Lung (tissue), 12 donors: ENCODE measurements around the gene MED14. TPM values are rescaled to one million over a fixed set of nuclear protein-coding genes. Genes with fewer than 3 reads are reported as not detected.
A peak's percentile ranks its signal among the peaks of the same experiment; 100 is the strongest.

ENCODE experiments used
- ATAC-seq: fragments of 200-7000 bp; cut with Tn5 transposase; one replicate; pipeline ENCODE4 v1.9.1; 2020; ENCODE audit warnings: moderate number of reproducible peaks; ENCODE audit not compliant: insufficient read depth, low FRiP score
- DNase-seq, 3 donors: peaks; one replicate each; pipeline ENCODE4 v3.0.0-alpha.2; 2013 to 2017
- H3K27ac ChIP-seq, 2 donors: one replicate each; pipeline ENCODE4 v1.5.1; 2013; ENCODE audit warnings: mild to moderate bottlenecking in 2 of 2, moderate library complexity in 2 of 2, control low read depth in 1 of 2, inconsistent platforms in 1 of 2, low read depth in 1 of 2, low read length in 1 of 2
- H3K27me3 ChIP-seq, 3 donors: one replicate each; pipeline ENCODE4 v1.5.1; 2013; ENCODE audit warnings: low read length in 2 of 3; ENCODE audit not compliant: control insufficient read depth in 3 of 3, insufficient read depth in 3 of 3
- H3K36me3 ChIP-seq, 4 donors: one replicate each; pipeline ENCODE4 v1.5.1; 2013; ENCODE audit warnings: low read length in 4 of 4, mild to moderate bottlenecking in 1 of 4, moderate library complexity in 1 of 4; ENCODE audit not compliant: control insufficient read depth in 4 of 4, insufficient read depth in 4 of 4
- H3K4me1 ChIP-seq, 5 donors: one replicate each; pipeline ENCODE4 v1.5.1; 2013; ENCODE audit warnings: low read length in 5 of 5, mild to moderate bottlenecking in 2 of 5, moderate library complexity in 1 of 5; ENCODE audit not compliant: control insufficient read depth in 5 of 5, insufficient read depth in 5 of 5
- H3K4me3 ChIP-seq: one replicate; pipeline ENCODE4 v1.5.1; 2013; ENCODE audit warnings: mild to moderate bottlenecking, control low read depth, moderate library complexity
- H3K9ac ChIP-seq, 2 donors: one replicate each; pipeline ENCODE4 v1.5.1; 2013; ENCODE audit warnings: low read length in 2 of 2, control low read depth in 1 of 2; ENCODE audit not compliant: insufficient read depth in 1 of 2
- H3K9me3 ChIP-seq, 4 donors: one replicate each; pipeline ENCODE4 v1.5.1; 2013; ENCODE audit warnings: low read length in 3 of 4, mild to moderate bottlenecking in 1 of 4, moderate library complexity in 1 of 4; ENCODE audit not compliant: control insufficient read depth in 4 of 4, insufficient read depth in 3 of 4
- CTCF ChIP-seq: IDR thresholded peaks from 2 replicates; pipeline ENCODE4 v1.5.1; 2012; ENCODE audit warnings: mild to moderate bottlenecking; ENCODE audit errors: control extremely low read depth, extremely low read depth
- WGBS, 2 donors: extraction: QIAGEN DNeasy Blood & Tissue Kit; methylation state at CpG; one replicate each; pipeline ENCODE4 v1.1.7; 2013; 5-methylcytosine and 5-hydroxymethylcytosine counted together
- polyA plus RNA-seq, 2 donors: library from polyadenylated mRNA; stranded (reverse); fragments of 200-250 nt; gene quantifications; one replicate each; pipeline ENCODE4 v1.2.1, GENCODE V29; 2013
- total RNA-seq, 2 donors: library from RNA; depleted of rRNA in 1 of 2; stranded (reverse); fragments of >200 nt in 1 of 2; gene quantifications; one replicate each; pipeline ENCODE4 v1.2.1, GENCODE V29; 2014 to 2021
- donor health status: control.
- donor health status: control.
- donor health status: Bipolar disorder and iron deficiency.
- donor health status: healthy.
- donor health status: DM: yes; HTN: yes; CAD: no.

Gene MED14
- total and polyA plus RNA-seq, 4 donors = 9.1 to 41.1 (median 25.6) TPM

GRCh38 chrX:40660381-40660780 lies 75.0 kb downstream of the MED14 start:
- ATAC-seq = no peak
- Histone ChIP-seq H3K27ac (no peak overlapping the region), H3K4me3 (no peak overlapping the region), H3K36me3 (peaks cover 3 to 12% (median 8%) of the 10 kb centered on the region in 4 donors), H3K9ac (no peak overlapping the region), H3K9me3 (no peaks in the 10 kb centered on the region), H3K27me3 (peaks cover 0 to 16% (median 12%) of the 10 kb centered on the region in 3 donors), H3K4me1 (no peaks in the 10 kb centered on the region)
- 91 to 96% methylated on average over 5 of the region's 5 CpGs for WGBS, 2 donors
- TF ChIP-seq CTCF = no peak
- DNase-seq = no peak

GRCh38 chrX:40653535-40653934 lies 81.8 kb downstream of the MED14 start:
- Histone ChIP-seq H3K4me3 (no peak overlapping the region), H3K27me3 (peaks cover 0 to 44% (median 23%) of the 10 kb centered on the region in 3 donors), H3K4me1 (no peaks in the 10 kb centered on the region), H3K9me3 (no peaks in the 10 kb centered on the region), H3K27ac (no peak overlapping the region), H3K9ac (no peak overlapping the region), H3K36me3 (peaks cover 4 to 14% (median 6%) of the 10 kb centered on the region in 4 donors)
- 71 to 79% methylated on average over 2 of the region's 2 CpGs for WGBS, 2 donors
- ATAC-seq (no peak), DNase-seq (no peak)
- TF ChIP-seq CTCF = no peak

- Histone ChIP-seq H3K9ac (no peak overlapping the region), H3K9me3 (no peaks in the 10 kb centered on the region), H3K36me3 (peaks cover 2 to 14% (median 6%) of the 10 kb centered on the region in 4 donors), H3K4me1 (no peaks in the 10 kb centered on the region), H3K27me3 (peaks cover 0 to 46% (median 25%) of the 10 kb centered on the region in 3 donors), H3K4me3 (no peak overlapping the region), H3K27ac (no peak overlapping the region)
- DNase-seq (no peak), ATAC-seq (no peak)
- TF ChIP-seq CTCF = no peak
- 42 to 85% methylated on average over 1 of the region's 1 CpG for WGBS, 2 donors
These were observed 82.7 kb downstream of the MED14 start for GRCh38 chrX:40652664-40653063.

DNA sequence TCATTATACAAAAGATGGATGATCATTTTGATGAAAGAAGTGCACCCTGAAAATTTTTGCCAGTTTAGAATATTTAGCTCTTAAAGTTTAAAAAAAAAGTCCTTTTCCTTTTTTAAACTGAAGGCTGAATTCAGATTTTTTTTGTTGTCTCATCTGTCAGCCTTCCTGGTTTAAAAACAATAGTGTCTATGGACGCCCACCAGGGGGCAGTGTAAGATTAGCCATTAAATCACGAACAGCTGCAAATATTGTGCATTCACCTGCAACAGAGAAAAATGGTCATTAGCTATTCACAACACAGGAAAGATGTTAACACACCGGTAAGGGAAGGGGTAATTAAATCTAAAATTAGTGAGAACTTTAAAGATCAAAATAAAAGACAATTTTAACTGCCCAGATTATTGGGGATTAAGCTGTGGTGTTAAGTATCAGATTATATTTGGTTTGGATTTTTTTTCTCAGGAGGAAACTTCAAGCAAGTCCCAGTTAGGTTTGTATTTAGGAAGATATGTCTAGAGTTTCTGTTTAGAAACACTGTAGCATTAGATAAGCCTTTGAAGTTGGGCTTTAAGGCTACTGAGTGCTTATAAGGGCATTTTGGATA lies 83.6 kb downstream of the MED14 start:
- peak; percentile 80 for TF ChIP-seq CTCF
- Histone ChIP-seq H3K4me3 (no peak overlapping the region), H3K4me1 (no peaks in the 10 kb centered on the region), H3K27ac (no peak overlapping the region), H3K9ac (no peak overlapping the region), H3K36me3 (peaks cover 0 to 11% (median 4%) of the 10 kb centered on the region in 4 donors), H3K27me3 (peaks cover 0 to 48% (median 20%) of the 10 kb centered on the region in 3 donors), H3K9me3 (no peaks in the 10 kb centered on the region)
- DNase-seq (peak; percentile 70 to 78 (median 71)), ATAC-seq (no peak)
- WGBS, 2 donors = 1% methylated on average over 3 of the region's 3 CpGs
